CMK (cell line): ENCODE data around the gene ADCY4.
"Not testable (repeated sequence)": the region's sequence is repeated elsewhere in the genome, so short reads cannot be mapped to it uniquely, and the experiment has no call there.

ENCODE experiments used
- DNase-seq: peaks from one replicate; pipeline ENCODE4 v3.0.0-alpha.2; 2010; ENCODE audit warnings: low read depth

ADCY4 gene

GRCh38 chr14:24334431-24335291 lies at the start of gene ADCY4:
Gene ADCY4 (minus strand): TSS chr14:24335071. CDS start chr14:24334652, 419 bp downstream.
- no peak for DNase-seq

GRCh38 chr14:24384169-24384568 lies 49.3 kb upstream of the ADCY4 start:
- no peak for DNase-seq

DNA sequence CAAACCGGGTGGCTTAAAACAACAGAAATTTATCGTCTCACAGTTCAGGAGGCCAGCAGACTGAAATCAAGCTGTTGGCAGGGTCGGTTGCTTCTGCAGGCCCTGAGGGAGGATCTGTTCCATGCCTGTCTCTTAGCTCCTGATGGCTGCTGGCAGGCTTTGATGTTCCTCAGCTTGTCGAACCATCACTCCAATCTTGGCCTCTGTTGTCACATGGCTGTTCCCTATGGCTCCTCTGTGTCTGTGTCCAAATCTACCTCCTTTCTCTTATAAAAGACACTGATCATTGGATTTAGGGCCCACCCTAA lies 47.1 kb upstream of the ADCY4 start:
- DNase-seq: no peak

DNA sequence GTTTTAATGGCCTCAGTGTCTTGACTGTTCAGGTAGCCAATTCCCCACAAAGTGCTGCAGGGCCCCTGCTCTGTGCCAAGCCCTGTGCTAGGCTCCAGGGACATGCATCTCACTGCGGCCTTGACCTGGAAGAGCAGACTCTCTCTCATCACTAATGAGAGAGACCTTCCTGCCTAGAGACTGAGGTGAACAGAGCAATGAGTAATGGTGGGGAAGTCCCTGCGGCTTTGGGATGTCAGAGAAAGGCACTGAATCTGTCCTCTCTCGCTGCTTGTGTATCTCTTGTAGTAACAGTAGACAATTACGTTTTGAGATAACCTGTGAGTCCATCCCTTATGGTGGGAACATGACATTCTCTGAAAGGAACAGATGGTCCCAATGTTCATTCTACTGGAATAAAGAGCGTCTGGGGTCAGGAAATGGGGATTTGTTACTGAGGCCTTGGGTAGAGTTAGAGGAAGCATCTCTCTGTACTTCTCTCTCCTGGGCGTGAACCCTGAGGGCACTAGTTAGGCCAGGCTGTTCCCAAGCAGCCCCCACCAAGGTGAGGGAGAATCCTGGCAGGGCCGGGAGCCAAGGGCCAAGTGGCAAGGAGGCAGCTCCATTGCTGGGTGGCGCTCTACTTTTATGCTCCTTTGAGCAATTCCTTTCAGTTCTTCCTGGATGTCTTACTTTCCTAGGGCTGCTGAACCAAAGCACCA lies 46.6 kb upstream of the ADCY4 start:
- no peak for DNase-seq

DNA sequence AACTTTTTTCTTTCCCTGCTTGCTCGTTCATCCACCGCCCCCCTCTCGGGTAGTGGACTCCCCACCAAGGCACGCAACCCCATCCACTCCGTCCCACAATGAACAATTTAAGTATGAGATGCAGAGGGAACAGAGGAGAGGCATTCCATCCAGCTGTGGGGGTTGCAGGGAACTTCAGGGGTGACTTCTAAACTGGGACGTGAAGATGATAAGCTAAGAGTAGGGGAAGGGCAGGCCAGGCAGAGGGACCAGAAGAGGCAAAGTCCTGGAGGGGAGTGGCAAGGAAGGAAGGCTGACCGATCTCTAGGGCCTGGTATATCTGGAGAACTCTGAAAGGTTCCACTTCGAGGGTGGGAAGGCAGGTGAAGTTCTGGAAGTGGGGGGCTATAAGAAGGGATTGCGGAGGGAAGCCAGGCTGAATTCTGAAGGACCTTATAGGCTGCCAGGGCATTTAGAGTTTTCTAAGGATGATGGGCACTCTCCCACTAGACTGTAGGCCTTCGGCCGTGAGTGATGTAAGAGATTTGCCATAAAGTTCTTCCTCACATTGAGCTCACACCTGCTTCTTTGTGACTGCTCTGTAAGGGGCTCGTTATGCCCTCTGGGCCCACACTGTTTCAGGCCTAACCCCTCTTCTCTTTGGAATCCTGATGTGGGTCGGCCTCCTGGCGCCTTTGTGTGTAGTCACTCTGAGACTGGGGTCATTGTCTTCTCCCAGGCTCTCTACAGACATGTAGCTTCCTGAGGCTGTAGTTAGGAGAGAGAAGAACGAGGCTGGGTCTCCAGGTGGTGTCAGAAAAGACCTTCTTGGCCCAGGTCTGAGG lies 45.2 kb upstream of the ADCY4 start:
- DNase-seq: no peak

- DNase-seq: no peak
Observed at GRCh38 chr14:24378981-24379906, 44.4 kb upstream of the ADCY4 start.

DNA sequence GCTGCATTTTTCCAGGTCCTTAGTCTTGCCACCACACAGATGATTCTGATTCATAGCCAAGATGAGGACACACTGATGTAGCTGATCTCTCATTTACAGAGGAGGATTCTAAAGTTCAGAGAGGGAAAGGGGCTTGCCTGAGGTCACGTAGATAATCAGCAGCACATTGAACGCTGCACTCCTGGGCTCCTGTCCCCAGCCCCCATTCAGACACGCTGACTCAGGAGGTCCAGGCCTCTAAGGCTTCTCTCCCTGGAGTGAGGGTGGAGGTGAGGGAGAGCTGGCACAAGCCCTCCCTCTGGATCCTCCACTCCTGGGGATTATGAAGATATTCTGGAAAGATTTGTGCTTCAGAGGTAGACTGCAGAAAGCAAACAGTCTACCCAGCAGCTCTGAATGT lies 43.5 kb upstream of the ADCY4 start:
- no peak for DNase-seq

DNA sequence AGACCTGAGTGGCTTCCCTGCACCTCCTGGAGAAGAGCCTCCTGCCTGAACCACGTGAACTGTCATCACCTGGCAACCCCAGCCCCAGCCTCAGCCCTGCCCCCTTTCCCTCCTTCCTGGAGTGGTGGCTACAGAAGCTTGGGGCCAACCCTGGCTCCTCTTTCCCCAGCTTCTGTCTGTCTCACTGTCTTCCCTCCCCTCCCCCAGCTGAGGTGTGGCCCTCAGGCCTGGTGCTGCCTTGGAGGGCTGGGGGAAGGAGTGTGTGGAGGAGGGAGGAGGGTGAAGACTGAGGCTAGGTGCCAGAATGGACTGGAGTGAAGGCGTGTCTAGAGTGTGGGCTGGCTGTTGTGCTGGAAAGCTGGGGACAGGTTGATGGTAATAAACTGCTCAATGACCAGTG lies 42.8 kb upstream of the ADCY4 start:
- DNase-seq: no peak

DNA sequence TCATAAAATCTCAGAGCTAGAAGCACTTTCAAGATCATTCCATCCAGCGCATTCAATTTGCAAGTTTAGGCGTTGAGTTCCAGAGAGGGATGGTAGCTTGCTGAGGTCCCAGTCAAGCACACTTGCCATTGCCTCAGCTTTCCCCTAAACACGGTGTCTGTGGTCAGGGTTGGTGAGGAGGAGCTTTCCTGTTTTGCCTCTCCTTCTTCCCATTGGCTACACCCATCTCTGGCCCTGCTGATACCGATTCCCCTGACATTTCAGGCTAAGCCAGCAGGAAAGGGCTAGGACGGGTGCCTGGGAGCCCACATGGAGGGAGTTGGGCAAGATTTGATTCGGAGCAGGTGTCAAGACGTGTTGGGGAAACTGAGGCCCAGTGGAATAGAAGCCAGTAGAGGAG lies 42.3 kb upstream of the ADCY4 start:
- DNase-seq: no peak

GRCh38 chr14:24376448-24377070 lies 41.7 kb upstream of the ADCY4 start:
- no peak for DNase-seq

GRCh38 chr14:24372701-24373416 lies 38.0 kb upstream of the ADCY4 start:
- no peak for DNase-seq

DNA sequence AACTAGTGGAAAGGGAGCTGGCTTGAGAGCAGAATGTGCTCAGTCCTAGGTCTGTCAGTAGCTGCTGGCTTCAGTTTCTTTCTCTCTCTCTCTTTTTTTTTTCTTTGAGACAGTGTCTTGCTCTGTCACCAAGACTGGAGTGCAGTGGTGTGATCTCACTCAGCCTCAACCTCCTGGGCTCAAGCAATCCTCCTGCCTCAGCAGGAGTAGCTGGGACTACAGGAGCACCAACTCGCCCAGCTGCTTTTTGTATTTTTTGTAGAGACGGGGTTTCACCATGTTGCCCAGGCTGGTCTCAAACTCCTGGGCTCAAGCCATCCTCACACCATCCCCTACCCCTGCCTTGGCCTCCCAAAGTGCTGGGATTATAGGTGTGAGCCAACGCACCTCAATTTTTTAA lies 36.7 kb upstream of the ADCY4 start:
- DNase-seq: not testable (repeated sequence)

DNA sequence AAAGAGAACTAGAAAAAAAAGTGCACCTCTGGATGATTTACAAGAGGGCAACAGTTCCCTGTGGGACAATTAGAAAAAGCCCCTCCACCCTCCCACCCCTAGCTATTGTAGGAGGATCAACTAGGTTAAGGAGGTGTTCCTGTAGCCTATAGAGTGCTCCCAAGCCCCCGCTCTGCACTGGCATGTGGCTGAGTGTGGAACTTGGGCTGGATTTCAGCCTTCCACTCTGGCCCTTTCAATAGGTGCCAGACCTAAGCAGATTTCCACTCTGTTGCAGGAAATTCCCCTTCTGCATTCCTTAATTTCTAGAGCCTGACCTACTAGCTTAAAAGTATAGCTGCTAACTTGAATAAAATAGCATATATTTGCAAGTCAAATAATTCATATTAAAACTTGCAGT lies 35.9 kb upstream of the ADCY4 start:
- DNase-seq: no peak

GRCh38 chr14:24369907-24370687 lies 35.2 kb upstream of the ADCY4 start:
- DNase-seq: no peak

DNA sequence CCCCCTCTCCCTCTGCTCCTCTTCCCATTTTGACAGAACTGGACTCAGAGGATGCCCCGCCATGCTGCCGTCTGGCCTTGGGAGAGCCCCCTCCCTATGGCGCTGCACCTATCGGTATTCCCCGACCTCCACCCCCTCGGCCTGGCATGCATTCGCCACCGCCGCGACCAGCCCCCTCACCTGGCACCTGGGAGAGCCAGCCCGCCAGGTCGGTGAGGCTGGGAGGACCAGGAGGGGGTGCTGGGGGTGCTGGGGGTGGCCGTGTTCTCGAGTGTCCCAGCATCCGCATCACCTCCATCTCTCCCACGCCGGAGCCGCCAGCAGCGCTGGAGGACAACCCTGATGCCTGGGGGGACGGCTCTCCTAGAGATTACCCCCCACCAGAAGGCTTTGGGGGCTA lies 34.6 kb upstream of the ADCY4 start:
- DNase-seq: no peak

DNA sequence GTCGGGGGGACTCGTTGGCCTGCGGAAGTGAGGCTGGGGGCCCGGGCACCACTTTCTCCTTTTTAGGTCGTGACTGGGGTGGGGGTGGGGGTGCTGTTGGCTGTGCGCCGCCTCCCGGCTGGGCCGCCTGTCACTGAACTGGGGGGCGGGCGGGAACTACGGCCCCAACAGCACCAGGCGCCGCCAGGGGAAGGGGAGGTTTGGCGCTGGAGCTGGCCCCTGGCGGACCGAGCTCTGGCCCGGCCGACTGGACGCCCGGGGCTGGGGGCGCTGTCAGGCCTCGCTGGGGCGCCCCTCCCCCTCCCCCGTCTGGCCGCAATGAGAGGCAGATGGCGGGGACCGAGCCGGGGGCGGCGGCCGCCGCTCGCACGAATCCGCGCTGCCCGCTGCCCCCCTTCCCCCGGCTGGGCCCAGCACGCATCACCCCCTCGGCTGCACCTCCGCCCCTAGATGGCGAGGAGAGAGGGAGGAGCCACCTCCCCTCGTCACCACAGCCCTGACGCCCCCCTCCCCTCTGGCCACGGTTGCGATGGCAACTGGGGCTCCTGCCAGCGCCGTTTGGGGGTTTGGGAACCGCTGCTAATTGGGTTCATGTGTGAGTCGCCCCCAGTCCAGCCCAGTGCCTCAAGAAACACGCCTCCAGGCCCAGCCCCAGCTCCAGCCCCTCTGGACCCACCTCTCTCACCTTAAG lies 33.8 kb upstream of the ADCY4 start:
- no peak for DNase-seq

- DNase-seq: no peak
Observed at GRCh38 chr14:24368212-24368561, 33.3 kb upstream of the ADCY4 start.

GRCh38 chr14:24367514-24368211 lies 32.8 kb upstream of the ADCY4 start, which contains the start of gene NFATC4:
Gene NFATC4 (plus strand): TSS chr14:24368184. CDS start chr14:24368341, 157 bp downstream.
- DNase-seq: no peak
